ENCODE measurements around the gene CABS1.

CABS1 gene

DNA sequence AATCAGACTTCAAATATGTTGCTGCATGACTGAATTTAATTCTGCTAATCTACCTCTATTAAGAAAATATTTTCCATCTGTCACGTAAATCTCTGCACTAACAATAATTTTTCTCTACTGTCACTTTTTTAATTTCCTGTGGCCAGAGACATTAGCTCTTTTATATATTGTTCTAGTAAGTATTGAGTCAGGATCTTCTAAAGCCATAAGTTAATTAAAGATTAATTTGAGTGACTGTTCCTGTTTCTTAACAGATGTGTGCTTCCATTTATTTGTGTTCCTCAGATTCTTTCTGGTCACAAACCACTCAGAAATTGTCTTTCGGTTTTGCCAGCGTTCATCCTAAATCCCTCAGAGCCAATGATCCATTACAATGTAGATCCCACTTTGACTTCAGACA, 45.8 kb downstream of the CABS1 start:
- in situ Hi-C loops (cut with MboI; ENCODE audit: low sequenced_read_pairs) = no loop called here

DNA sequence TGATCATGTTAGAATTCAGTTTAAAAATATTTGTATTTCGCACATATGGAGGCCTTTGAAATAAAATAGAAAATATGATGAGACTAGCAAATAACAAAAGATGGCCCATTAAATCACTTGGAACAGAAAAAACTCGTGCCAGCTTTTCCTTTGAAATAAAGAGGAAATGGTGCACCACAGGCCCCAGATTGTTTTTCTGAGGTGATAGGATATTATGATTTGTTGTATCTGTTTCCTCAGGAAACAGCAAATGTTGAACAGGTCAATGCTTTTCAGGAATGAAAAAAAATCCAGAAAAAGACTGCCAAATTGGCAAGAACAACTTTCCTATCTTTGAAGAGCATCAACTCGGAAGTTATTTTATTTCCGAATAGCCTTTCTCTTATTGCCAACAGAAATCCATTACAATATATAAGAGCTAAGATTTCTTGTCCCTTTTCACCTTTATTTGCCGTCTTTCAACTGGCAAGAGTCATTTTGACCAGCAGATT, 48.0 kb downstream of the CABS1 start, which contains the start of gene SMR3B:
SMR3B (plus strand) TSS at position 441 of the 491 bp plus-strand sequence. CDS start 1,380 bp downstream, outside the sequence.
- in situ Hi-C loops (cut with MboI; ENCODE audit: low sequenced_read_pairs) = no loop called here

All from HL-60/S4 treated with retinoic acid at 250 ng/mL for 4 days and 3 days (cell line).